Keratinocyte (primary cell): Measurements from ENCODE around the gene EGFL7. TPM values are rescaled to one million over a fixed set of nuclear protein-coding genes. Genes with fewer than 3 reads are reported as not detected.
A peak's percentile ranks its signal among the peaks of the same experiment; 100 is the strongest.

Experiments used
- DNase-seq: peaks from one replicate; pipeline ENCODE4 v3.0.0-alpha.2; 2011; ENCODE audit warnings: low read depth, missing footprints, low spot score
- FAIRE-seq: peaks from 2 replicates; lab custom pipeline; 2011; peaks lifted over from hg19 to GRCh38; lab: Jason Lieb, UNC
- H2AFZ ChIP-seq: 2 replicates; pipeline ENCODE4 v1.6.0; 2012; ENCODE audit warnings: low read length, control low read depth, inconsistent platforms; ENCODE audit not compliant: control insufficient read depth
- H3K27ac ChIP-seq: 2 replicates; pipeline ENCODE4 v1.5.1; 2011; ENCODE audit warnings: low read length; ENCODE audit not compliant: control insufficient read depth, insufficient read depth
- H3K27me3 ChIP-seq: 3 replicates; pipeline ENCODE4 v1.6.0; 2011; ENCODE audit warnings: low read length; ENCODE audit not compliant: control insufficient read depth, insufficient read depth; ENCODE audit errors: extremely low read depth
- H3K36me3 ChIP-seq, 2 experiments: 2 replicates in 1 of 2; 3 replicates in 1 of 2; pipeline ENCODE4 v1.5.1; 2011; ENCODE audit warnings: low read length in 2 of 2, mild to moderate bottlenecking in 1 of 2; ENCODE audit not compliant: control insufficient read depth in 2 of 2, insufficient read depth in 2 of 2; ENCODE audit errors: extremely low read depth in 1 of 2
- H3K4me1 ChIP-seq: 3 replicates; pipeline ENCODE4 v1.5.1; 2011; ENCODE audit warnings: low read length; ENCODE audit not compliant: control insufficient read depth, insufficient read depth; ENCODE audit errors: extremely low read depth
- H3K4me2 ChIP-seq: 3 replicates; pipeline ENCODE4 v1.6.0; 2011; ENCODE audit warnings: low read depth, low read length; ENCODE audit not compliant: control insufficient read depth, insufficient read depth; ENCODE audit errors: extremely low read depth
- H3K4me3 ChIP-seq, 3 experiments: fragments of 200-600 bp in 1 of 3; sonication (generic) in 1 of 3; 2 replicates in 2 of 3; 3 replicates in 1 of 3; pipeline ENCODE4 v1.5.1; 2011 to 2016; ENCODE audit warnings: low read length in 3 of 3, mild to moderate bottlenecking in 3 of 3, control low read depth in 2 of 3, inconsistent platforms in 1 of 3, low read depth in 1 of 3, mixed read lengths in 1 of 3, mixed run types in 1 of 3, moderate library complexity in 1 of 3; ENCODE audit not compliant: control insufficient read depth in 2 of 3, insufficient read depth in 2 of 3; ENCODE audit errors: extremely low read depth in 1 of 3
- H3K79me2 ChIP-seq: 2 replicates; pipeline ENCODE4 v1.6.0; 2012; ENCODE audit warnings: low read length; ENCODE audit not compliant: control insufficient read depth, insufficient read depth
- H3K9ac ChIP-seq: 3 replicates; pipeline ENCODE4 v1.6.0; 2011; ENCODE audit warnings: low read length; ENCODE audit not compliant: control insufficient read depth, insufficient read depth; ENCODE audit errors: extremely low read depth
- H3K9me1 ChIP-seq: 3 replicates; pipeline ENCODE4 v1.6.0; 2011; ENCODE audit warnings: low read length; ENCODE audit not compliant: control insufficient read depth, insufficient read depth; ENCODE audit errors: extremely low read depth
- H3K9me3 ChIP-seq: 2 replicates; pipeline ENCODE4 v1.5.1; 2012; ENCODE audit warnings: low read depth, low read length; ENCODE audit not compliant: control insufficient read depth
- H4K20me1 ChIP-seq: 3 replicates; pipeline ENCODE4 v1.6.0; 2011; ENCODE audit warnings: low read length; ENCODE audit not compliant: control insufficient read depth, insufficient read depth; ENCODE audit errors: extremely low read depth
- CTCF ChIP-seq, 3 experiments: IDR thresholded peaks in 1 of 3; conservative IDR thresholded peaks in 1 of 3; optimal IDR thresholded peaks in 1 of 3; 2 replicates in 2 of 3; 3 replicates in 1 of 3; pipeline versions ENCODE3 to v1.5.1; 2011; ENCODE audit warnings: low read length in 3 of 3, mild to moderate bottlenecking in 3 of 3, moderate library complexity in 2 of 3, control low read depth in 1 of 3, inconsistent platforms in 1 of 3; ENCODE audit not compliant: insufficient read depth in 2 of 3; ENCODE audit errors: extremely low read depth in 1 of 3
- EZH2 ChIP-seq: IDR thresholded peaks from one replicate; pipeline ENCODE4 v1.6.1; 2012; ENCODE audit warnings: inconsistent platforms, mild to moderate bottlenecking, low read length, moderate library complexity
- dilution Hi-C: fragments of 300-500 bp; cut with MboI; formaldehyde crosslinking; loops from one replicate; pipeline ENCODE4 v1.7.0; 2020; ENCODE audit warnings: low sequenced_read_pairs; ENCODE audit not compliant: extremely low pct_ligation_motif_present
- polyA plus RNA-seq, 5 experiments: library from polyadenylated mRNA; depleted of rRNA in 3 of 5; stranded (reverse) in 3 of 5; stranded (forward) in 1 of 5; unstranded in 1 of 5; fragments of >200 nt; gene quantifications; 1 replicate in 1 of 5; 2 replicates in 3 of 5; 3 replicates in 1 of 5; pipeline versions ENCODE4 v1.2.1 to v1.2.3, GENCODE V29; 2011 to 2012; ENCODE audit warnings: missing spikeins in 2 of 5, low read depth in 1 of 5, low replicate concordance in 1 of 5

Gene EGFL7
- polyA plus RNA-seq, 1 donor (not counting 4 experiments of a cell fraction or from before 2014, with no cell fraction given) = 4.2 TPM

GRCh38 chr9:136685216-136685615 is 22.5 kb downstream of the EGFL7 start:
- Histone ChIP-seq H3K9me1 (no peaks in the 10 kb centered on the region), H3K9ac (no peak overlapping the region), H2AFZ (no peak overlapping the region), H3K4me1 (peaks cover 12% of the 10 kb centered on the region), H4K20me1 (peaks cover 2% of the 10 kb centered on the region), H3K4me3 (no peak overlapping the region), H3K36me3 (peaks cover 0 to 3% of the 10 kb centered on the region in 2 experiments), H3K9me3 (no peaks in the 10 kb centered on the region), H3K4me2 (no peak overlapping the region), H3K27ac (no peak overlapping the region), H3K27me3 (no peaks in the 10 kb centered on the region), H3K79me2 (peaks cover 15% of the 10 kb centered on the region)
- dilution Hi-C loops = no loop called here
- TF ChIP-seq EZH2 (no peak), CTCF (optimal IDR thresholded peaks at IDR 0.05 in 1 of 3, IDR thresholded peaks at IDR 0.05 in 1 of 3, conservative IDR thresholded peaks at IDR 0.05 in 1 of 3; ENCODE audit: extremely low read depth in 1 of 3, insufficient read depth in 2 of 3, low read length in 3 of 3) (no peak)
- DNase-seq (no peak), FAIRE-seq (no peak)

DNA sequence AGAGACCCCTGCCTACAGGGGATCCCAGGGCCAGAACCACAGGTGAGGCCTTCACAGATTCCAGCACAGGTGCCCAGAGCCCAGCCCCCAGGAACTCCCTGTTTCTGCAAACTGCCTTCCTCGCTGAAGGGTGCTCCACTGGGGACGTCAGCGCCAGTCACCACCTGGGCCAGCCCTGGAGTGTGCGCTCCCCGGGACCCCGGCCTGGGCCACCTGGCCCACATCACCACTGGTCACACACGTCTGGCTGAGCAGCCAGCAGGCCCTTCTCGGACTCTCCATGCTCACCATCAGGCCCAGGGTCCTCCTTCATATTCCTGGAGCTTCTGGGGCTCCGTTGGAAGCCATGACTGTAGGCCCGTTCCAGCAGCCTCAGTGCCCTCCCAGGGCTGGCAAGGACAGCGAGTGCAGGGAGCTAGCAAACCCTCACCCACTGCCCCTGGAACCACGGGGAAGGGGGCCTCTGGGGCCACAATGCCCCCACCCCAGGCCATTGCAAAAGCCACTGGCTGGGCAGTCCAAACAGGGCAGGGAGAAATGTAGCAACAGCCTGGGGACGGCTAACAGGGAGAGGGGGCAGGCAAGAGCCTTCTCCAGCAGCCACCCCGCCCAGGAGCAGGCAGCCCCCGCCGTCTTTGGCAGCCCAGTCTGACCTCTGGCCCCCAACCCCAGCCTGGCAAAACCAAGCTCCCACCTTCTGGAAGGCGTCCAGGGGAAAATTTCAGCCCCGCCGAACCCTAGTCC is 23.2 kb downstream of the EGFL7 start:
- H3K27me3 ChIP-seq = no peaks in the 10 kb centered on the region
- H3K4me2 ChIP-seq = peak overlapping the region; percentile 74
- H3K9me3 ChIP-seq = no peaks in the 10 kb centered on the region
- H3K9me1 ChIP-seq = no peaks in the 10 kb centered on the region
- peak overlapping the region; percentile 58 to 86 (median 80) for H3K4me3 ChIP-seq
- peaks cover 0 to 3% of the 10 kb centered on the region in 2 experiments for H3K36me3 ChIP-seq
- DNase-seq (no peak), FAIRE-seq (no peak)
- peak overlapping the region; percentile 71 for H3K9ac ChIP-seq
- TF ChIP-seq CTCF (optimal IDR thresholded peaks at IDR 0.05 in 1 of 3, IDR thresholded peaks at IDR 0.05 in 1 of 3, conservative IDR thresholded peaks at IDR 0.05 in 1 of 3; ENCODE audit: extremely low read depth in 1 of 3, insufficient read depth in 2 of 3, low read length in 3 of 3) (no peak), EZH2 (no peak)
- H3K79me2 ChIP-seq = peaks cover 15% of the 10 kb centered on the region
- dilution Hi-C loops = no loop called here
- H2AFZ ChIP-seq = no peak overlapping the region
- peaks cover 12% of the 10 kb centered on the region for H3K4me1 ChIP-seq
- H4K20me1 ChIP-seq = peaks cover 2% of the 10 kb centered on the region
- no peak overlapping the region for H3K27ac ChIP-seq
